Thyroid gland (tissue), 4 donors: ENCODE measurements around the gene CACNA1D. TPM values are rescaled to one million over a fixed set of nuclear protein-coding genes. Genes with fewer than 3 reads are reported as not detected.

Experiments used
- DNase-seq, 2 donors: peaks; one replicate each; pipeline ENCODE4 v3.0.0-alpha.2; 2019
- H3K27ac ChIP-seq, 3 donors: fragments of 200-600 bp; sonication (generic); 1 replicate in 2 of 3; 2 replicates in 1 of 3; pipeline ENCODE4 v1.5.1; 2016 to 2019; ENCODE audit warnings: mild to moderate bottlenecking in 1 of 3, moderate library complexity in 1 of 3
- H3K27me3 ChIP-seq: fragments of 200-600 bp; sonication (generic); one replicate; pipeline ENCODE4 v1.5.1; 2019
- H3K36me3 ChIP-seq, 2 donors: fragments of 200-600 bp; sonication (generic); one replicate each; pipeline ENCODE4 v1.5.1; 2016 to 2019
- H3K4me1 ChIP-seq, 2 donors: fragments of 200-600 bp; sonication (generic); one replicate each; pipeline ENCODE4 v1.5.1; 2017 to 2019
- H3K4me3 ChIP-seq, 3 donors: fragments of 200-600 bp; sonication (generic); replicated peaks in 1 of 3; 1 replicate in 2 of 3; 2 replicates in 1 of 3; pipeline ENCODE4 v1.5.1; 2016; ENCODE audit warnings: mild to moderate bottlenecking in 1 of 3
- H3K9me3 ChIP-seq: fragments of 200-600 bp; sonication (generic); one replicate; pipeline ENCODE4 v1.5.1; 2017
- CTCF ChIP-seq, 6 experiments: fragments of 200-600 bp in 3 of 6; fragments of 450-650 bp in 3 of 6; sonication (generic) in 3 of 6; IDR thresholded peaks; one replicate each; pipeline ENCODE4 v1.5.1; 2016 to 2019; ENCODE audit warnings: antibody characterized with exemption in 6 of 6, mild to moderate bottlenecking in 2 of 6, inconsistent platforms in 1 of 6, moderate library complexity in 1 of 6
- POLR2A ChIP-seq, 2 donors: fragments of 450-650 bp; IDR thresholded peaks; one replicate each; pipeline ENCODE4 v1.6.1; 2017; ENCODE audit warnings: antibody characterized with exemption in 2 of 2, mild to moderate bottlenecking in 2 of 2, moderate library complexity in 1 of 2
- WGBS, 2 donors: methylation state at CpG; one replicate each; pipeline ENCODE4 v1.1.5; 2017; 5-methylcytosine and 5-hydroxymethylcytosine counted together
- intact Hi-C: fragments of 100-400 bp; cut with DNase I; formaldehyde crosslinking; loops from one replicate; pipeline ENCODE4 v1.15.1; 2023
- total RNA-seq, 4 donors: library from RNA; depleted of rRNA; stranded (reverse); fragments of >200 nt; gene quantifications; one replicate each; pipeline ENCODE4 v1.2.3, GENCODE V29; 2016

Gene CACNA1D
- total RNA-seq, 4 donors from 2014 or later: 7.1 to 46.1 (median 27.3) TPM

- WGBS, 2 donors: 58 to 60% methylated on average over 5 to 6 of the region's 6 CpGs
- H3K27me3 ChIP-seq: no peaks in the 10 kb centered on the region
- H3K4me1 ChIP-seq: peaks cover 0 to 8% of the 10 kb centered on the region in 2 donors
- no peaks in the 10 kb centered on the region for H3K36me3 ChIP-seq
- no peak for DNase-seq
- H3K9me3 ChIP-seq: no peaks in the 10 kb centered on the region
- intact Hi-C loops: no loop called here
- H3K4me3 ChIP-seq: no peak overlapping the region
- TF ChIP-seq POLR2A (IDR thresholded peaks at IDR 0.05) (no peak), CTCF (IDR thresholded peaks at IDR 0.05) (no peak)
- H3K27ac ChIP-seq: no peak overlapping the region
Measured at GRCh38 chr3:53618524-53618906, 124.1 kb downstream of the CACNA1D start.

- Histone ChIP-seq H3K4me3 (no peak overlapping the region), H3K36me3 (no peaks in the 10 kb centered on the region), H3K27ac (no peak overlapping the region), H3K9me3 (no peaks in the 10 kb centered on the region), H3K4me1 (peaks cover 0 to 12% of the 10 kb centered on the region in 2 donors), H3K27me3 (no peaks in the 10 kb centered on the region)
- WGBS, 2 donors: 88 to 90% methylated on average over 5 of the region's 5 CpGs
- intact Hi-C loops: no loop called here
- DNase-seq: no peak
- TF ChIP-seq POLR2A (IDR thresholded peaks at IDR 0.05) (no peak), CTCF (IDR thresholded peaks at IDR 0.05) (no peak)
Measured at GRCh38 chr3:53618936-53619335, 124.5 kb downstream of the CACNA1D start.

GRCh38 chr3:53624061-53624857 lies 129.8 kb downstream of the CACNA1D start:
- no peaks in the 10 kb centered on the region for H3K27me3 ChIP-seq
- peaks cover 9 to 34% of the 10 kb centered on the region in 2 donors for H3K4me1 ChIP-seq
- peak overlapping the region; percentile 49 to 68 (median 65) for H3K27ac ChIP-seq
- WGBS, 2 donors: 32 to 46% methylated on average over 10 of the region's 10 CpGs
- DNase-seq: peak; percentile 62 to 68
- no peak overlapping the region for H3K4me3 ChIP-seq
- TF ChIP-seq CTCF (IDR thresholded peaks at IDR 0.05): no peak
- H3K9me3 ChIP-seq: no peaks in the 10 kb centered on the region
- H3K36me3 ChIP-seq: no peaks in the 10 kb centered on the region
- intact Hi-C loops: no loop called here

GRCh38 chr3:53626876-53627275 lies 132.5 kb downstream of the CACNA1D start:
- WGBS, 2 donors: 25 to 33% methylated on average over 3 of the region's 3 CpGs
- intact Hi-C loops: no loop called here
- DNase-seq: peak; percentile 62 to 67
- Histone ChIP-seq H3K36me3 (no peaks in the 10 kb centered on the region), H3K9me3 (no peaks in the 10 kb centered on the region), H3K27ac (peak overlapping the region; percentile 29 to 67 (median 58)), H3K27me3 (no peaks in the 10 kb centered on the region), H3K4me3 (no peak overlapping the region), H3K4me1 (peaks cover 9 to 34% of the 10 kb centered on the region in 2 donors)
- TF ChIP-seq POLR2A (IDR thresholded peaks at IDR 0.05): no peak
- no peak for TF ChIP-seq CTCF (IDR thresholded peaks at IDR 0.05)
